CD14-positive monocyte (primary cell): ENCODE measurements around the gene RALB. TPM values are rescaled to one million over a fixed set of nuclear protein-coding genes. Genes with fewer than 3 reads are reported as not detected.
A peak's percentile ranks its signal among the peaks of the same experiment; 100 is the strongest.

Experiments used
- DNase-seq, 3 donors: peaks; one replicate each; pipeline ENCODE4 v3.0.0-alpha.2; 2011 to 2022
- H2AFZ ChIP-seq: 2 replicates; pipeline ENCODE4 v1.6.0; 2012; ENCODE audit warnings: mild to moderate bottlenecking, low read depth, low read length, inconsistent platforms; ENCODE audit not compliant: insufficient read depth, poor library complexity, severe bottlenecking
- H3K27ac ChIP-seq, 2 donors: 1 replicate in 1 of 2; 2 replicates in 1 of 2; pipeline ENCODE4 v1.5.1; 2012 to 2013; ENCODE audit warnings: low read length in 2 of 2, control low read depth in 1 of 2, inconsistent platforms in 1 of 2, low read depth in 1 of 2, mild to moderate bottlenecking in 1 of 2
- H3K27me3 ChIP-seq, 2 donors: one replicate each; pipeline versions ENCODE4 v1.6.0 to v1.6.1; 2011 to 2013; ENCODE audit warnings: low read length in 2 of 2; ENCODE audit not compliant: control insufficient read depth in 2 of 2, insufficient read depth in 2 of 2
- H3K36me3 ChIP-seq, 2 donors: replicated peaks in 1 of 2; 1 replicate in 1 of 2; 2 replicates in 1 of 2; pipeline versions ENCODE4 v1.5.1 to v1.6.1; 2012 to 2013; ENCODE audit warnings: low read length in 2 of 2, control low read depth in 1 of 2, inconsistent platforms in 1 of 2, mild to moderate bottlenecking in 1 of 2; ENCODE audit not compliant: insufficient read depth in 2 of 2, control insufficient read depth in 1 of 2
- H3K4me1 ChIP-seq, 2 donors: 1 replicate in 1 of 2; 2 replicates in 1 of 2; pipeline versions ENCODE4 v1.5.1 to v1.6.1; 2012 to 2013; ENCODE audit warnings: low read length in 2 of 2, control low read depth in 1 of 2, inconsistent platforms in 1 of 2, mild to moderate bottlenecking in 1 of 2, moderate library complexity in 1 of 2; ENCODE audit not compliant: insufficient read depth in 2 of 2, control insufficient read depth in 1 of 2
- H3K4me2 ChIP-seq: replicated peaks from 2 replicates; pipeline ENCODE3; 2012; ENCODE audit warnings: low read length, moderate library complexity, mild to moderate bottlenecking; ENCODE audit not compliant: poor library complexity, severe bottlenecking; ENCODE audit errors: extremely low read depth
- H3K4me3 ChIP-seq, 3 experiments: fragments of 200-600 bp in 1 of 3; sonication (generic) in 1 of 3; replicated peaks in 1 of 3; 1 replicate in 2 of 3; 2 replicates in 1 of 3; pipeline ENCODE4 v1.5.1; 2011 to 2013; ENCODE audit warnings: low read length in 3 of 3, mild to moderate bottlenecking in 3 of 3, control low read depth in 2 of 3, low read depth in 2 of 3, inconsistent platforms in 1 of 3, moderate library complexity in 1 of 3
- H3K79me2 ChIP-seq: 2 replicates; pipeline ENCODE4 v1.6.0; 2012; ENCODE audit warnings: mild to moderate bottlenecking, control low read depth, inconsistent platforms, low read length, moderate library complexity; ENCODE audit not compliant: insufficient read depth
- H3K9ac ChIP-seq: 2 replicates; pipeline ENCODE4 v1.6.0; 2017; ENCODE audit warnings: low read length, mild to moderate bottlenecking; ENCODE audit not compliant: insufficient read depth, poor library complexity, severe bottlenecking
- H3K9me3 ChIP-seq, 2 donors: replicated peaks in 1 of 2; 1 replicate in 1 of 2; 2 replicates in 1 of 2; pipeline versions ENCODE4 v1.5.1 to v1.6.1; 2012 to 2013; ENCODE audit warnings: low read length in 2 of 2, control low read depth in 1 of 2; ENCODE audit not compliant: control insufficient read depth in 1 of 2, insufficient read depth in 1 of 2
- H4K20me1 ChIP-seq: 2 replicates; pipeline ENCODE4 v1.6.0; 2012; ENCODE audit warnings: mild to moderate bottlenecking, low read length, control low read depth, moderate library complexity; ENCODE audit not compliant: insufficient read depth
- H3K27ac Mint-ChIP-seq, 7 donors: one replicate each; pipeline ENCODE4 v1.8.0; 2020; ENCODE audit warnings: mild to moderate bottlenecking in 7 of 7, mixed read lengths in 7 of 7, moderate library complexity in 6 of 7, inconsistent platforms in 2 of 7
- H3K27me3 Mint-ChIP-seq, 3 donors: one replicate each; pipeline ENCODE4 v1.8.0; 2021 to 2022; ENCODE audit warnings: low read depth in 3 of 3, mild to moderate bottlenecking in 3 of 3, mixed read lengths in 3 of 3, moderate library complexity in 3 of 3, inconsistent platforms in 1 of 3
- H3K36me3 Mint-ChIP-seq, 2 donors: one replicate each; pipeline ENCODE4 v1.8.0; 2020; ENCODE audit warnings: mixed read lengths in 2 of 2, inconsistent platforms in 1 of 2, mild to moderate bottlenecking in 1 of 2
- H3K4me1 Mint-ChIP-seq: one replicate; pipeline ENCODE4 v1.8.0; 2020; ENCODE audit warnings: mild to moderate bottlenecking, mixed read lengths
- H3K4me3 Mint-ChIP-seq, 2 donors: one replicate each; pipeline ENCODE4 v1.8.0; 2020; ENCODE audit warnings: mild to moderate bottlenecking in 2 of 2, mixed read lengths in 2 of 2, moderate library complexity in 1 of 2
- H3K9me3 Mint-ChIP-seq, 7 donors: one replicate each; pipeline ENCODE4 v1.8.0; 2020 to 2022; ENCODE audit warnings: mixed read lengths in 7 of 7, mild to moderate bottlenecking in 6 of 7, moderate library complexity in 6 of 7, inconsistent platforms in 2 of 7
- CTCF ChIP-seq: fragments of 200-600 bp; IDR thresholded peaks from one replicate; pipeline ENCODE4 v1.8.0; 2022; ENCODE audit warnings: antibody characterized with exemption, mild to moderate bottlenecking
- WGBS: methylation state at CpG from one replicate; pipeline ENCODE4 v1.1.5; 2013; ENCODE audit warnings: missing lambda C conversion rate; ENCODE audit not compliant: insufficient coverage; 5-methylcytosine and 5-hydroxymethylcytosine counted together
- intact Hi-C, 2 donors: fragments of 100-400 bp; cut with micrococcal nuclease; formaldehyde crosslinking; loops; one replicate each; pipeline versions ENCODE4 v1.15.0 to v1.15.1; 2023
- polyA plus RNA-seq, 3 donors: library from polyadenylated mRNA; depleted of rRNA in 1 of 3; unstranded in 2 of 3; stranded (reverse) in 1 of 3; fragments of 300-500 nt in 2 of 3; fragments of >200 nt in 1 of 3; fragmentation: Illumina TruSeq in 2 of 3; gene quantifications; 1 replicate in 2 of 3; 2 replicates in 1 of 3; pipeline ENCODE4 v1.2.3, GENCODE V29; 2012 to 2021

Gene RALB
- polyA plus RNA-seq, 3 donors, result 57.2 to 163 (median 139) TPM

- H3K27me3 ChIP-seq, result no peaks in the 10 kb centered on the region
- no peak overlapping the region for H3K9ac ChIP-seq
- Mint-ChIP-seq H3K27ac (peak overlapping the region in 2 of 7 donors; percentile 73 to 76), H3K9me3 (peaks cover 0 to 5% (median 2%) of the 10 kb centered on the region in 7 donors), H3K4me3 (no peak overlapping the region), H3K27me3 (peaks cover 0 to 3% (median 0%) of the 10 kb centered on the region in 3 donors), H3K36me3 (no peaks in the 10 kb centered on the region), H3K4me1 (peaks cover 21% of the 10 kb centered on the region)
- H3K27ac ChIP-seq, result no peak overlapping the region
- H3K4me1 ChIP-seq, result peaks cover 16 to 20% of the 10 kb centered on the region in 2 donors
- no peak for TF ChIP-seq CTCF
- H3K4me2 ChIP-seq, result no peak overlapping the region
- H2AFZ ChIP-seq, result no peak overlapping the region
- no peak for DNase-seq
- no peaks in the 10 kb centered on the region for H3K36me3 ChIP-seq
- H3K9me3 ChIP-seq, result no peaks in the 10 kb centered on the region
- no peak overlapping the region for H3K4me3 ChIP-seq
- 95% methylated on average over 3 of the region's 5 CpGs for WGBS
- no peaks in the 10 kb centered on the region for H4K20me1 ChIP-seq
- intact Hi-C loops, result no loop called here
- H3K79me2 ChIP-seq, result no peaks in the 10 kb centered on the region
Observed at GRCh38 chr2:120204022-120204405, 48.6 kb upstream of the RALB start.

GRCh38 chr2:120204417-120204816 is 48.2 kb upstream of the RALB start:
- Histone ChIP-seq H2AFZ (no peak overlapping the region), H3K4me2 (no peak overlapping the region), H3K27me3 (no peaks in the 10 kb centered on the region), H3K4me1 (peaks cover 16 to 20% of the 10 kb centered on the region in 2 donors), H3K27ac (no peak overlapping the region), H3K9ac (no peak overlapping the region), H3K36me3 (no peaks in the 10 kb centered on the region), H4K20me1 (no peaks in the 10 kb centered on the region), H3K9me3 (no peaks in the 10 kb centered on the region), H3K4me3 (no peak overlapping the region), H3K79me2 (no peaks in the 10 kb centered on the region)
- Mint-ChIP-seq H3K4me1 (peaks cover 21% of the 10 kb centered on the region), H3K27ac (peak overlapping the region in 4 of 7 donors; percentile 28 to 74 (median 56)), H3K27me3 (peaks cover 0 to 3% (median under 1%) of the 10 kb centered on the region in 3 donors), H3K4me3 (no peak overlapping the region), H3K9me3 (peaks cover 0 to 3% (median 1%) of the 10 kb centered on the region in 7 donors), H3K36me3 (no peaks in the 10 kb centered on the region)
- intact Hi-C loops, result no loop called here
- no peak for DNase-seq
- no peak for TF ChIP-seq CTCF
- 53% methylated on average over 3 of the region's 3 CpGs for WGBS
